A673 (cell line): Measurements from ENCODE around the gene FBN1.

ENCODE experiments used
- EZH2 ChIP-seq: fragments of 200-600 bp; sonication (generic); IDR thresholded peaks from 2 replicates; pipeline ENCODE4 v1.6.1; 2017; ENCODE audit warnings: borderline replicate concordance, low read depth, mild to moderate bottlenecking, mixed read lengths, antibody characterized with exemption, low read length; ENCODE audit not compliant: poor library complexity, severe bottlenecking
- TF ChIP-seq, protein P1 (sequence below): fragments of 300-800, 200-600 bp; sonication (generic); conservative IDR thresholded peaks from 2 replicates; pipeline ENCODE4 v1.5.1; 2017; ENCODE audit warnings: low read depth, mild to moderate bottlenecking, antibody characterized with exemption, low read length, moderate library complexity, mixed read lengths

- TF ChIP-seq, protein P1, sequence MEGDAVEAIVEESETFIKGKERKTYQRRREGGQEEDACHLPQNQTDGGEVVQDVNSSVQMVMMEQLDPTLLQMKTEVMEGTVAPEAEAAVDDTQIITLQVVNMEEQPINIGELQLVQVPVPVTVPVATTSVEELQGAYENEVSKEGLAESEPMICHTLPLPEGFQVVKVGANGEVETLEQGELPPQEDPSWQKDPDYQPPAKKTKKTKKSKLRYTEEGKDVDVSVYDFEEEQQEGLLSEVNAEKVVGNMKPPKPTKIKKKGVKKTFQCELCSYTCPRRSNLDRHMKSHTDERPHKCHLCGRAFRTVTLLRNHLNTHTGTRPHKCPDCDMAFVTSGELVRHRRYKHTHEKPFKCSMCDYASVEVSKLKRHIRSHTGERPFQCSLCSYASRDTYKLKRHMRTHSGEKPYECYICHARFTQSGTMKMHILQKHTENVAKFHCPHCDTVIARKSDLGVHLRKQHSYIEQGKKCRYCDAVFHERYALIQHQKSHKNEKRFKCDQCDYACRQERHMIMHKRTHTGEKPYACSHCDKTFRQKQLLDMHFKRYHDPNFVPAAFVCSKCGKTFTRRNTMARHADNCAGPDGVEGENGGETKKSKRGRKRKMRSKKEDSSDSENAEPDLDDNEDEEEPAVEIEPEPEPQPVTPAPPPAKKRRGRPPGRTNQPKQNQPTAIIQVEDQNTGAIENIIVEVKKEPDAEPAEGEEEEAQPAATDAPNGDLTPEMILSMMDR = no peak
- TF ChIP-seq EZH2 = no peak
Measured at GRCh38 chr15:48466820-48467219, 178.7 kb downstream of the FBN1 start.
